ENCODE data around the gene LRMDA. TPM values are rescaled to one million over a fixed set of nuclear protein-coding genes. Genes with fewer than 3 reads are reported as not detected.

The LRMDA gene
- total RNA-seq, 6 donors from 2014 or later, result 12.8 to 185 (median 18.1) TPM

DNA sequence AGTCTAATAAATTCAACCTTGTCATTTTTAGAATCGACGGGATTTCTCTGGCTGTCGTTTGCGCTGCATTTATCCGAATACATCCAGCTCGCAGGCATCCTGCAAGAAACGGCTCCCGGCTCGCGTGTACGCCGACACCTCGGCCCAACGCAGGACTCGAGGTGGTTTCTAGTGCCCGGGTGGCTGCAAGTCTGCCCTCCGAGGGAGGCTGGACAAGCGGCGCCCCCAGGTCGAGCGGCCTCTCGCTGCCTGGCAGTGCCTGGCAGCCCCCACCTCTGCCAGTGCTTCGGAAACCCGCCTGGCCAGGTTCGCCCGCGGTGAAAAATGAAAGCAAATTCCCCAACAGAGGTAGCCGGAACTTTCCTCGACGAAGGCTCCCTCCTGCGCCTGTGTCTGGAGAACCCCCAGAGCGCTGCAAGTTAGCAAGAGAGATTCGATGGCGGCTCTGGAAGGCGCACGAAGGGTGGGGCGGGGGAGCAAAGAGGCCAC, 24.2 kb upstream of the LRMDA start:
- H3K9me3 ChIP-seq, result no peaks in the 10 kb centered on the region
- ATAC-seq (ENCODE audit: low FRiP score in 2 of 2), result no peak
- peak overlapping the region; percentile 92 to 98 (median 98) for H3K27ac ChIP-seq
- TF ChIP-seq, protein P1, sequence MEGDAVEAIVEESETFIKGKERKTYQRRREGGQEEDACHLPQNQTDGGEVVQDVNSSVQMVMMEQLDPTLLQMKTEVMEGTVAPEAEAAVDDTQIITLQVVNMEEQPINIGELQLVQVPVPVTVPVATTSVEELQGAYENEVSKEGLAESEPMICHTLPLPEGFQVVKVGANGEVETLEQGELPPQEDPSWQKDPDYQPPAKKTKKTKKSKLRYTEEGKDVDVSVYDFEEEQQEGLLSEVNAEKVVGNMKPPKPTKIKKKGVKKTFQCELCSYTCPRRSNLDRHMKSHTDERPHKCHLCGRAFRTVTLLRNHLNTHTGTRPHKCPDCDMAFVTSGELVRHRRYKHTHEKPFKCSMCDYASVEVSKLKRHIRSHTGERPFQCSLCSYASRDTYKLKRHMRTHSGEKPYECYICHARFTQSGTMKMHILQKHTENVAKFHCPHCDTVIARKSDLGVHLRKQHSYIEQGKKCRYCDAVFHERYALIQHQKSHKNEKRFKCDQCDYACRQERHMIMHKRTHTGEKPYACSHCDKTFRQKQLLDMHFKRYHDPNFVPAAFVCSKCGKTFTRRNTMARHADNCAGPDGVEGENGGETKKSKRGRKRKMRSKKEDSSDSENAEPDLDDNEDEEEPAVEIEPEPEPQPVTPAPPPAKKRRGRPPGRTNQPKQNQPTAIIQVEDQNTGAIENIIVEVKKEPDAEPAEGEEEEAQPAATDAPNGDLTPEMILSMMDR (IDR thresholded peaks at IDR 0.05), result peak in 2 of 6 experiments; percentile 11
- no peak for TF ChIP-seq POLR2A (IDR thresholded peaks at IDR 0.05)
- TF ChIP-seq POLR2AphosphoS5 (IDR thresholded peaks at IDR 0.05), result no peak
- TF ChIP-seq EP300 (IDR thresholded peaks at IDR 0.05), result no peak
- H3K4me1 ChIP-seq, result peaks cover 29 to 76% (median 44%) of the 10 kb centered on the region in 4 donors
- peaks cover 0 to 13% (median 2%) of the 10 kb centered on the region in 4 donors for H3K27me3 ChIP-seq
- H3K36me3 ChIP-seq, result no peaks in the 10 kb centered on the region
- H3K4me3 ChIP-seq, result peak overlapping the region; percentile 8 to 95 (median 74)
- DNase-seq, result peak; percentile 36 to 81
- WGBS, 2 donors, result 25 to 61% methylated on average over 17 to 33 of the region's 37 CpGs

DNA sequence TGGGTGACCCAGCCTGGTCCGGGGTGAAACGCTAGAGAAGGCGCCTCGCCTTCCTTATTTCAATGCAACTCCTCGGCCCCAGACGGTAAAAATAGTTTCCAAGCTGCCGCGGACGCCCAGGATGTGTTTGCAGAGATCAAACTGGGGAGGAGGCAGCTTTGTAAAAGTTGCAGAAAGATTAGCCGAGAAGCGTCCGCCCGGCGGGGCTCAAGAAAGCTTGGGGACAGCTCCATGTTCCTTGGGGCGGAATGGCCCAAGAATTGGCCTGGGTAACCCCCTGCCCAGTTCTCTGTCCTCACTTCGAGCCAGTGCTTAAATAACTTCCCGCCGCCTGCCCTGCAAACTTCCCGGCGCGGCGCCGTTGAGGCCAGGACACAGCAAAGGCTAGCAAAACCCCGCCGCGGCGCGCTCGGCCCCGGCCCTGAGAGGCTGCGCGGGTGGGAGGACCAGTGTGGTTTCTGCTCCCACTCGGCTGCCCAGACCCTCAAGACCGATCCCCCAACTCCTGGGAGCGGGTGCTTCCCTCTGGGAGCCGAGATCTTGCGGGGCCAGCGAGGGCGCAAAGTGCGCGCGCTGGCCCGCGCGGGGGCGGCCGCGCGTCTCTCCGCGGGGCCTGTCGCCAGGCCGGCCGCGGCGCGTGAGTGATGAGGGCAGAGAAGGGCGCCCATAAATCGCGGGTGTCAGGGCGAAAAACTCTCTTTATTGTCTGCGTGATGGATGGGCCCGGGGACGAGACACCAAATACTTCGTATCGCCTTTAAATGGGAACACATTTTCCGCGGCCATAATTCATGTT, 23.5 kb upstream of the LRMDA start:
- H3K36me3 ChIP-seq, result no peaks in the 10 kb centered on the region
- H3K4me3 ChIP-seq, result peak overlapping the region; percentile 67 to 95 (median 80)
- H3K27ac ChIP-seq, result peak overlapping the region; percentile 92 to 98 (median 98)
- DNase-seq, result peak; percentile 37 to 93
- peak in 1 of 2 donors; percentile 33 for ATAC-seq (ENCODE audit: low FRiP score in 2 of 2)
- H3K27me3 ChIP-seq, result peaks cover 0 to 13% (median 2%) of the 10 kb centered on the region in 4 donors
- H3K9me3 ChIP-seq, result no peaks in the 10 kb centered on the region
- peaks cover 29 to 71% (median 44%) of the 10 kb centered on the region in 4 donors for H3K4me1 ChIP-seq
- WGBS, 2 donors, result 2 to 27% methylated on average over 22 to 48 of the region's 68 CpGs
- TF ChIP-seq POLR2A (IDR thresholded peaks at IDR 0.05) (peak in 1 of 4 donors; percentile 18), EP300 (IDR thresholded peaks at IDR 0.05) (no peak)
- TF ChIP-seq, protein P1 (IDR thresholded peaks at IDR 0.05), result peak in 1 of 6 experiments; percentile 26

DNA sequence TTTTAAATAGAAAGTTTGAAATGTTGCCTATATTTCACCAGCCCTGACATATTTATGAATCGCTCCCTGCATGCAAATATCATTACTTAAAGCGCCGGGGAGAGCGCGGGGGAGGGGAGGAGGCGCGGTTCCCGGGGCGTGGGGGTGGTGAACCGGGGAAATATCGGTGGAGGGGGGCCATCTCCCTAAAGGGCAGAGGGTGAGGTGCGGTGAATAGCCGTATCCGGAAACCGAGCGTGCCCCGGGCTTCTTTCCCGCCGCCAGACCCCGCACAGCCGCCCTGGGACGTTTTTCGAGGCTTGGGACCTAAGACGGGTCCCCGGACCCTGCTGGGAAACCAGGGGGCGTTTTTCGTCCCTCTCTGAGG, 22.9 kb upstream of the LRMDA start:
- TF ChIP-seq, protein P1 (IDR thresholded peaks at IDR 0.05), result no peak
- TF ChIP-seq EP300 (IDR thresholded peaks at IDR 0.05), result no peak
- TF ChIP-seq POLR2AphosphoS5 (IDR thresholded peaks at IDR 0.05), result no peak
- TF ChIP-seq POLR2A (IDR thresholded peaks at IDR 0.05), result no peak
- Histone ChIP-seq H3K4me3 (peak overlapping the region; percentile 67 to 95 (median 80)), H3K4me1 (peaks cover 29 to 65% (median 40%) of the 10 kb centered on the region in 4 donors), H3K9me3 (no peaks in the 10 kb centered on the region), H3K27ac (peak overlapping the region; percentile 92 to 98 (median 98)), H3K27me3 (peaks cover 0 to 10% (median 2%) of the 10 kb centered on the region in 4 donors), H3K36me3 (no peaks in the 10 kb centered on the region)
- ATAC-seq (ENCODE audit: low FRiP score in 2 of 2), result peak in 1 of 2 donors; percentile 0
- 1% methylated on average over 20 to 27 of the region's 27 CpGs for WGBS, 2 donors
- DNase-seq, result peak; percentile 33 to 81

DNA sequence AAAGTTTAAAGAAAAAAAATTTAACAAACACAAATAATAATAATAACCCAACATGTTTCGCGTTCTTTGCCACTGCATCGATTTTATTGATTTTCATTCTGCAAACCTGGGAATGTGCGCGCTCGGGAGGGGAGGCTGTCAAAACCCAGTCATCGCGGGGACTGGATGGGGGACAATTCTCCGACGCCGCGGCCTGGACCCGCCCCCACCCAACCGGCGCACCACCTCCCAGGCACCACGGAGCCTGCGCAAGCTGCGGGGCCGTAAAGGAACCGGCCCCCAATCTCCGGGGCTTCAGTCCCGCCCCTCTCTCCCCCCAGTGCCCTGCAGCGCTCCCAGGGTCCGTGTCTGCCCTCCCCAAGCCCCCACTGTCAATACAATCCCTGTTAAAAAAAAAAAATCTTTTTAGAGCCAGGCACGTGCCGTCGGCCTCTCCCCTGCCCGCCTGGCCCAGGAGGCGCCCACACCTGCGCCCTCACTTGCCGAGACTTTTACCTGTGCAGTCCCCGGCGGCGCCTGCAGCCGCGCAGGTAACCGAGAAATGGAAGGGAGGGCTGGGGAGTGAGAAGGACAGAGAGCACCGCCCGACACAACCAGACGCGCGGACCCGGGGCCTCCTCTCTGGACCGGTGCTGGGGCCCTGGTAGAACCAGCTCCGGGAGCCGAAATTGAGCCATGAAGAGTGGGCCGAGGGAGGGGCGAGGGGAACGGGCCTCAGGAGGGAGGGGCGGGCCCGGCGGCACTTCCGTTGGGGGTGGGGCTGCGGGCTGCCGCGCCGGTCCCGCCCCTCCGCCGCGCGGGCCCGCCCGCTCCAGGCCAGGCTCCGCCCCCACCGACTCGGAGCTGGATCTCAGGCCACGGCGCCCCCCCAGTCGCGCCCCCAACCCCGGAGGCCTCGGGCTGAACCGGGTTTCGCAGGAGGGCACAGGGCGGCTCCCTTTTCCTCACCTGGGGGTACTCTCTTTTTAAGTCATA, 22.2 kb upstream of the LRMDA start:
- Histone ChIP-seq H3K4me1 (peaks cover 28 to 58% (median 33%) of the 10 kb centered on the region in 4 donors), H3K36me3 (no peaks in the 10 kb centered on the region), H3K9me3 (no peaks in the 10 kb centered on the region), H3K27ac (peak overlapping the region; percentile 92 to 98 (median 98)), H3K27me3 (peaks cover 0 to 3% (median 1%) of the 10 kb centered on the region in 4 donors), H3K4me3 (peak overlapping the region; percentile 67 to 95 (median 80))
- DNase-seq, result peak; percentile 83 to 95
- TF ChIP-seq EP300 (IDR thresholded peaks at IDR 0.05), result no peak
- TF ChIP-seq, protein P1 (IDR thresholded peaks at IDR 0.05), result peak in 2 of 6 experiments; percentile 14 to 46
- TF ChIP-seq POLR2A (IDR thresholded peaks at IDR 0.05), result peak in 2 of 4 donors; percentile 58 to 65
- peak in 1 of 2 donors; percentile 51 for TF ChIP-seq POLR2AphosphoS5 (IDR thresholded peaks at IDR 0.05)
- ATAC-seq (ENCODE audit: low FRiP score in 2 of 2), result peak; percentile 89 to 92
- WGBS, 2 donors, result 2% methylated on average over 27 to 68 of the region's 76 CpGs
